SU-DHL-6 (cell line): ENCODE data around the gene NCR2.

Source experiments
- CTCF ChIP-seq: fragments of 200-600 bp; sonication (generic); IDR thresholded peaks from one replicate; pipeline ENCODE4 v1.5.1; 2017; ENCODE audit warnings: antibody characterized with exemption, mild to moderate bottlenecking, low read length, moderate library complexity; ENCODE audit not compliant: insufficient read depth, poor library complexity, severe bottlenecking
- EZH2phosphoT487 ChIP-seq: fragments of 200-600 bp; sonication (generic), shearing (Covaris generic); conservative IDR thresholded peaks from 2 replicates; pipeline ENCODE4 v1.6.1; 2018; ENCODE audit warnings: mild to moderate bottlenecking, antibody characterized with exemption, low read length, moderate library complexity, mixed read lengths

GRCh38 chr6:41289815-41290214 lies 45.6 kb upstream of the NCR2 start:
- TF ChIP-seq CTCF (no peak), EZH2phosphoT487 (no peak)
